ENCODE data around the gene FAM124B.

Gene FAM124B

GRCh38 chr2:224333726-224334482, 68.0 kb downstream of the FAM124B start:
- no peak for DNase-seq (ENCODE audit: low read depth)
- no peak overlapping the region for H3K4me3 ChIP-seq (ENCODE audit: low read depth, low read length)
- in situ Hi-C loops (cut with HindIII; ENCODE audit: low sequenced_read_pairs) = no loop called here
- TF ChIP-seq, protein P1, sequence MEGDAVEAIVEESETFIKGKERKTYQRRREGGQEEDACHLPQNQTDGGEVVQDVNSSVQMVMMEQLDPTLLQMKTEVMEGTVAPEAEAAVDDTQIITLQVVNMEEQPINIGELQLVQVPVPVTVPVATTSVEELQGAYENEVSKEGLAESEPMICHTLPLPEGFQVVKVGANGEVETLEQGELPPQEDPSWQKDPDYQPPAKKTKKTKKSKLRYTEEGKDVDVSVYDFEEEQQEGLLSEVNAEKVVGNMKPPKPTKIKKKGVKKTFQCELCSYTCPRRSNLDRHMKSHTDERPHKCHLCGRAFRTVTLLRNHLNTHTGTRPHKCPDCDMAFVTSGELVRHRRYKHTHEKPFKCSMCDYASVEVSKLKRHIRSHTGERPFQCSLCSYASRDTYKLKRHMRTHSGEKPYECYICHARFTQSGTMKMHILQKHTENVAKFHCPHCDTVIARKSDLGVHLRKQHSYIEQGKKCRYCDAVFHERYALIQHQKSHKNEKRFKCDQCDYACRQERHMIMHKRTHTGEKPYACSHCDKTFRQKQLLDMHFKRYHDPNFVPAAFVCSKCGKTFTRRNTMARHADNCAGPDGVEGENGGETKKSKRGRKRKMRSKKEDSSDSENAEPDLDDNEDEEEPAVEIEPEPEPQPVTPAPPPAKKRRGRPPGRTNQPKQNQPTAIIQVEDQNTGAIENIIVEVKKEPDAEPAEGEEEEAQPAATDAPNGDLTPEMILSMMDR (IDR thresholded peaks at IDR 0.05; ENCODE audit: low read depth, low read length, missing control alignments) = no peak

GRCh38 chr2:224331698-224332097, 70.2 kb downstream of the FAM124B start:
- DNase-seq (ENCODE audit: low read depth) = no peak
- in situ Hi-C loops (cut with HindIII; ENCODE audit: low sequenced_read_pairs) = no loop called here
- TF ChIP-seq, protein P1 (IDR thresholded peaks at IDR 0.05; ENCODE audit: low read depth, low read length, missing control alignments) = no peak
- no peak overlapping the region for H3K4me3 ChIP-seq (ENCODE audit: low read depth, low read length)

DNA sequence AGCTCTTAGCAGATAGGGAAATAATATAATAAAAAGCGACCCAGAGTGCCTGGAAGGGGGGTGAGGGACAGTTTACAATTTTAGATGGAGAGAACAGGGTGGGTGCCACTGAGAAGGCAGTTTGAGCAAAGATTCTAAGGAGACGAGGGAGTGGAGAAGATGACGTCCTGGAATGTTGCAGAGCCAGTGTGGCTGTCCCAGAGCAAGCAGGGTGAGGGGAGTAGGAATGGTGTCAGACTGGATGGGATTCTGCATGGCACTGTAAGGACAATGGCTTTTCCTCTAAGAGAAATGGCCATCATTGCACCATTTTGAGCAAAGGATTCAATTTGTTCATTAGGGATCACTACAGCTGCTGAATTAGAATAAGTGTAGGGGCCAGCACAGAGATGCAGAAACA, 73.1 kb downstream of the FAM124B start:
- no peak for DNase-seq (ENCODE audit: low read depth)
- TF ChIP-seq, protein P1 (IDR thresholded peaks at IDR 0.05; ENCODE audit: low read depth, low read length, missing control alignments) = no peak
- in situ Hi-C loops (cut with HindIII; ENCODE audit: low sequenced_read_pairs) = no loop called here
- no peak overlapping the region for H3K4me3 ChIP-seq (ENCODE audit: low read depth, low read length)

Measured in astrocyte of the cerebellum (primary cell).